Stomach (tissue), 9 donors: Measurements from ENCODE around the gene PAK5. TPM values are rescaled to one million over a fixed set of nuclear protein-coding genes. Genes with fewer than 3 reads are reported as not detected.
A peak's percentile ranks its signal among the peaks of the same experiment; 100 is the strongest.

Source experiments
- DNase-seq, 2 donors: peaks; one replicate each; pipeline versions ENCODE4 v3.0.0 to v3.0.0-alpha.2; 2013 to 2019
- H3K27ac ChIP-seq, 5 donors: fragments of 200-600 bp in 4 of 5; sonication (generic) in 4 of 5; one replicate each; pipeline ENCODE4 v1.5.1; 2013 to 2019; ENCODE audit warnings: mild to moderate bottlenecking in 1 of 5, moderate library complexity in 1 of 5
- H3K27me3 ChIP-seq, 3 donors: fragments of 200-600 bp; sonication (generic); one replicate each; pipeline ENCODE4 v1.5.1; 2017 to 2019; ENCODE audit warnings: mixed run types in 1 of 3
- H3K36me3 ChIP-seq, 4 donors: fragments of 200-600 bp; sonication (generic); 1 replicate in 3 of 4; 2 replicates in 1 of 4; pipeline ENCODE4 v1.5.1; 2016 to 2019
- H3K4me1 ChIP-seq, 4 donors: fragments of 200-600 bp; sonication (generic); one replicate each; pipeline ENCODE4 v1.5.1; 2016 to 2019
- H3K4me3 ChIP-seq, 4 donors: fragments of 200-600 bp; sonication (generic) in 3 of 4; one replicate each; pipeline ENCODE4 v1.5.1; 2016 to 2019; ENCODE audit warnings: mild to moderate bottlenecking in 1 of 4
- H3K9me3 ChIP-seq, 4 donors: fragments of 200-600 bp; sonication (generic); one replicate each; pipeline ENCODE4 v1.5.1; 2016 to 2019
- CTCF ChIP-seq, 7 experiments: fragments of 450-650 bp in 4 of 7; fragments of 200-600 bp in 3 of 7; sonication (generic) in 3 of 7; IDR thresholded peaks; one replicate each; pipeline ENCODE4 v1.5.1; 2016 to 2019; ENCODE audit warnings: antibody characterized with exemption in 7 of 7, control low read depth in 2 of 7, mild to moderate bottlenecking in 1 of 7
- EP300 ChIP-seq: sonication (generic); formaldehyde crosslinking; IDR thresholded peaks from one replicate; pipeline ENCODE4 v1.6.1; 2017; ENCODE audit warnings: antibody characterized with exemption
- POLR2A ChIP-seq, 4 donors: fragments of 450-650 bp; IDR thresholded peaks; one replicate each; pipeline ENCODE4 v1.6.1; 2016; ENCODE audit warnings: antibody characterized with exemption in 4 of 4, control low read depth in 2 of 4, mild to moderate bottlenecking in 1 of 4, moderate library complexity in 1 of 4
- POLR2AphosphoS5 ChIP-seq, 3 donors: sonication (generic); formaldehyde crosslinking; IDR thresholded peaks; one replicate each; pipeline ENCODE4 v1.6.1; 2016; ENCODE audit warnings: antibody characterized with exemption in 3 of 3
- WGBS, 5 donors: extraction: QIAGEN DNeasy Blood & Tissue Kit in 3 of 5; methylation state at CpG; one replicate each; pipeline versions ENCODE4 v1.1.5 to v1.1.7; 2013 to 2018; 5-methylcytosine and 5-hydroxymethylcytosine counted together
- intact Hi-C: fragments of 100-400 bp; cut with DNase I; formaldehyde crosslinking; loops from one replicate; pipeline ENCODE4 v1.15.1; 2023; ENCODE audit warnings: low total_unique reads
- polyA plus RNA-seq, 3 donors: library from polyadenylated mRNA; stranded (reverse); fragments of 200-250 nt; gene quantifications; one replicate each; pipeline ENCODE4 v1.2.3, GENCODE V29; 2013
- total RNA-seq, 5 donors: library from RNA; depleted of rRNA; stranded (reverse); fragments of >200 nt; gene quantifications; one replicate each; pipeline versions ENCODE4 v1.1.0 to v1.2.3, GENCODE V29; 2014 to 2016
- donor health status: healthy with polysubstance abuse.
- donor health status: Bipolar disorder and iron deficiency.
- donor health status: healthy.

PAK5 gene
- total and polyA plus RNA-seq, 8 donors = under 0.01 to 0.92 (median 0.35) TPM; not detected in 3

GRCh38 chr20:9686866-9687265 lies 152.0 kb downstream of the PAK5 start:
- Histone ChIP-seq H3K27me3 (no peaks in the 10 kb centered on the region), H3K9me3 (no peaks in the 10 kb centered on the region), H3K4me1 (no peaks in the 10 kb centered on the region), H3K36me3 (no peaks in the 10 kb centered on the region), H3K4me3 (no peak overlapping the region), H3K27ac (no peak overlapping the region)
- intact Hi-C loops = no loop called here
- 77 to 85% (median 81%) methylated on average over 2 of the region's 2 CpGs for WGBS, 5 donors
- peak in 1 of 2 donors; percentile 12 for DNase-seq
- no peak for TF ChIP-seq CTCF (IDR thresholded peaks at IDR 0.05)
- no peak for TF ChIP-seq POLR2A (IDR thresholded peaks at IDR 0.05)
- TF ChIP-seq POLR2AphosphoS5 (IDR thresholded peaks at IDR 0.05) = no peak
- no peak for TF ChIP-seq EP300

GRCh38 chr20:9686455-9686854 lies 152.4 kb downstream of the PAK5 start:
- no peaks in the 10 kb centered on the region for H3K36me3 ChIP-seq
- H3K4me1 ChIP-seq = no peaks in the 10 kb centered on the region
- 61 to 69% (median 64%) methylated on average over 4 of the region's 4 CpGs for WGBS, 5 donors
- H3K27ac ChIP-seq = no peak overlapping the region
- intact Hi-C loops = no loop called here
- TF ChIP-seq POLR2A (IDR thresholded peaks at IDR 0.05) (no peak), EP300 (no peak), CTCF (IDR thresholded peaks at IDR 0.05) (no peak), POLR2AphosphoS5 (IDR thresholded peaks at IDR 0.05) (no peak)
- H3K4me3 ChIP-seq = no peak overlapping the region
- H3K27me3 ChIP-seq = no peaks in the 10 kb centered on the region
- DNase-seq = no peak
- H3K9me3 ChIP-seq = no peaks in the 10 kb centered on the region

- Histone ChIP-seq H3K27me3 (no peaks in the 10 kb centered on the region), H3K27ac (no peak overlapping the region), H3K36me3 (no peaks in the 10 kb centered on the region), H3K4me1 (no peaks in the 10 kb centered on the region), H3K9me3 (no peaks in the 10 kb centered on the region), H3K4me3 (no peak overlapping the region)
- DNase-seq = no peak
- intact Hi-C loops = no loop called here
- TF ChIP-seq POLR2AphosphoS5 (IDR thresholded peaks at IDR 0.05) = no peak
- no peak for TF ChIP-seq POLR2A (IDR thresholded peaks at IDR 0.05)
Observed at GRCh38 chr20:9686001-9686400, 152.9 kb downstream of the PAK5 start.

GRCh38 chr20:9685011-9685410 lies 153.9 kb downstream of the PAK5 start:
- Histone ChIP-seq H3K4me3 (no peak overlapping the region), H3K27ac (no peak overlapping the region), H3K4me1 (no peaks in the 10 kb centered on the region), H3K36me3 (no peaks in the 10 kb centered on the region), H3K9me3 (no peaks in the 10 kb centered on the region), H3K27me3 (no peaks in the 10 kb centered on the region)
- no peak for DNase-seq
- intact Hi-C loops = no loop called here
- TF ChIP-seq POLR2AphosphoS5 (IDR thresholded peaks at IDR 0.05) (no peak), CTCF (IDR thresholded peaks at IDR 0.05) (no peak), EP300 (no peak), POLR2A (IDR thresholded peaks at IDR 0.05) (no peak)

- Histone ChIP-seq H3K4me1 (no peaks in the 10 kb centered on the region), H3K4me3 (no peak overlapping the region), H3K9me3 (no peaks in the 10 kb centered on the region), H3K27me3 (no peaks in the 10 kb centered on the region), H3K36me3 (no peaks in the 10 kb centered on the region), H3K27ac (no peak overlapping the region)
- 71 to 90% (median 81%) methylated on average over 3 of the region's 3 CpGs for WGBS, 5 donors
- TF ChIP-seq POLR2A (IDR thresholded peaks at IDR 0.05) (no peak), EP300 (no peak), CTCF (IDR thresholded peaks at IDR 0.05) (no peak), POLR2AphosphoS5 (IDR thresholded peaks at IDR 0.05) (no peak)
- intact Hi-C loops = no loop called here
- no peak for DNase-seq
Observed at GRCh38 chr20:9677100-9677623, 161.7 kb downstream of the PAK5 start.
